Measurements from ENCODE around the gene VEGFD. TPM values are rescaled to one million over a fixed set of nuclear protein-coding genes. Genes with fewer than 3 reads are reported as not detected.

The VEGFD gene
- total and polyA plus RNA-seq, 2 of the 4 experiments (the other 2 are of a cell fraction), result 0.18 to 0.19 TPM

DNA sequence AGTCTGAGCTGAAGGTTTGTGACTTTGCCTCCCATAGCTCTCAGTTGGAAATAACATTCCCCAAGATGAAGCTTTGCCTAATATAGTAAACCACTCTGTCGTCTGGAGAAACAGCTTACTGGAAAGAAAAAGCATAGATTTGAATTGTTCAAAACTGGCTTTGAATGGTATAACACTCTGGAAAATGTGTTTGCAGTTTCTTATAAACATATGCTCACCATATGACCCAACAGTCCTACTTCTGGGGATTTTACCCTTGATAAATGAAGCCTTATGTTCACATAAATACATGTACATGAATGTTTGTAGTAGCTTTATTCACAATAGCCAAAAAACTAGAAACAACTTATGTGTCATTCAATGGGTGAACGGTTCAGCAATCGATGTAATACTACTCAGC is 10.2 kb downstream of the VEGFD start:
- H3K23ac ChIP-seq (ENCODE audit: low read depth, low read length), result no peak overlapping the region
- no CpG with 5 or more reads among the region's 3 CpGs for WGBS, 2 experiments (ENCODE audit: extremely low coverage in 2 of 2, insufficient read length in 1 of 2)
- no peak overlapping the region for H4K91ac ChIP-seq (ENCODE audit: insufficient read depth, low read depth, low read length)
- TF ChIP-seq RFX5 (IDR thresholded peaks at IDR 0.05; ENCODE audit: low read depth, low read length), result no peak
- TF ChIP-seq CEBPB (IDR thresholded peaks at IDR 0.05; ENCODE audit: low read depth, low read length), result no peak
- no peak for TF ChIP-seq SMC3 (IDR thresholded peaks at IDR 0.05; ENCODE audit: low read depth, low read length)
- TF ChIP-seq FOS (IDR thresholded peaks at IDR 0.05; ENCODE audit: low read depth, low read length), result no peak
- no peak for TF ChIP-seq NFE2L2 (IDR thresholded peaks at IDR 0.05; ENCODE audit: low read depth, low read length)
- no peak for TF ChIP-seq POLR2A (IDR thresholded peaks at IDR 0.05; ENCODE audit: low read depth, low read length)
- TF ChIP-seq, protein P1, sequence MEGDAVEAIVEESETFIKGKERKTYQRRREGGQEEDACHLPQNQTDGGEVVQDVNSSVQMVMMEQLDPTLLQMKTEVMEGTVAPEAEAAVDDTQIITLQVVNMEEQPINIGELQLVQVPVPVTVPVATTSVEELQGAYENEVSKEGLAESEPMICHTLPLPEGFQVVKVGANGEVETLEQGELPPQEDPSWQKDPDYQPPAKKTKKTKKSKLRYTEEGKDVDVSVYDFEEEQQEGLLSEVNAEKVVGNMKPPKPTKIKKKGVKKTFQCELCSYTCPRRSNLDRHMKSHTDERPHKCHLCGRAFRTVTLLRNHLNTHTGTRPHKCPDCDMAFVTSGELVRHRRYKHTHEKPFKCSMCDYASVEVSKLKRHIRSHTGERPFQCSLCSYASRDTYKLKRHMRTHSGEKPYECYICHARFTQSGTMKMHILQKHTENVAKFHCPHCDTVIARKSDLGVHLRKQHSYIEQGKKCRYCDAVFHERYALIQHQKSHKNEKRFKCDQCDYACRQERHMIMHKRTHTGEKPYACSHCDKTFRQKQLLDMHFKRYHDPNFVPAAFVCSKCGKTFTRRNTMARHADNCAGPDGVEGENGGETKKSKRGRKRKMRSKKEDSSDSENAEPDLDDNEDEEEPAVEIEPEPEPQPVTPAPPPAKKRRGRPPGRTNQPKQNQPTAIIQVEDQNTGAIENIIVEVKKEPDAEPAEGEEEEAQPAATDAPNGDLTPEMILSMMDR (conservative IDR thresholded peaks at IDR 0.05; ENCODE audit: low read depth, low read length), result no peak
- TF ChIP-seq CHD1 (IDR thresholded peaks at IDR 0.05; ENCODE audit: low read depth, low read length), result no peak
- no peak for TF ChIP-seq BHLHE40 (IDR thresholded peaks at IDR 0.05; ENCODE audit: low read depth, low read length)
- no peak for TF ChIP-seq MAZ (IDR thresholded peaks at IDR 0.05; ENCODE audit: borderline replicate concordance, low read depth, low read length)
- no peak for TF ChIP-seq RCOR1 (IDR thresholded peaks at IDR 0.05; ENCODE audit: insufficient replicate concordance, low read length)
- TF ChIP-seq, protein P2, sequence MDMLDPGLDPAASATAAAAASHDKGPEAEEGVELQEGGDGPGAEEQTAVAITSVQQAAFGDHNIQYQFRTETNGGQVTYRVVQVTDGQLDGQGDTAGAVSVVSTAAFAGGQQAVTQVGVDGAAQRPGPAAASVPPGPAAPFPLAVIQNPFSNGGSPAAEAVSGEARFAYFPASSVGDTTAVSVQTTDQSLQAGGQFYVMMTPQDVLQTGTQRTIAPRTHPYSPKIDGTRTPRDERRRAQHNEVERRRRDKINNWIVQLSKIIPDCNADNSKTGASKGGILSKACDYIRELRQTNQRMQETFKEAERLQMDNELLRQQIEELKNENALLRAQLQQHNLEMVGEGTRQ (IDR thresholded peaks at IDR 0.05; ENCODE audit: low read depth, low read length), result no peak
- TF ChIP-seq, protein P3, sequence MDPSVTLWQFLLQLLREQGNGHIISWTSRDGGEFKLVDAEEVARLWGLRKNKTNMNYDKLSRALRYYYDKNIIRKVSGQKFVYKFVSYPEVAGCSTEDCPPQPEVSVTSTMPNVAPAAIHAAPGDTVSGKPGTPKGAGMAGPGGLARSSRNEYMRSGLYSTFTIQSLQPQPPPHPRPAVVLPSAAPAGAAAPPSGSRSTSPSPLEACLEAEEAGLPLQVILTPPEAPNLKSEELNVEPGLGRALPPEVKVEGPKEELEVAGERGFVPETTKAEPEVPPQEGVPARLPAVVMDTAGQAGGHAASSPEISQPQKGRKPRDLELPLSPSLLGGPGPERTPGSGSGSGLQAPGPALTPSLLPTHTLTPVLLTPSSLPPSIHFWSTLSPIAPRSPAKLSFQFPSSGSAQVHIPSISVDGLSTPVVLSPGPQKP (IDR thresholded peaks at IDR 0.05; ENCODE audit: borderline replicate concordance, low read depth, low read length), result no peak
- no peak for TF ChIP-seq RAD21 (IDR thresholded peaks at IDR 0.05; ENCODE audit: low read length)
- no peak overlapping the region for H2BK120ac ChIP-seq (ENCODE audit: low read depth, low read length)
- H3K4me1 ChIP-seq (ENCODE audit: control insufficient read depth, insufficient read depth, low read length), result peaks cover 1% of the 10 kb centered on the region; the same call in 1 of the 2 replicates
- H2BK20ac ChIP-seq (ENCODE audit: low read depth, low read length), result no peak overlapping the region
- DNase-seq (peak; percentile 38), ATAC-seq (ENCODE audit: low read depth) (peak; percentile 24; the same call in 1 of the 2 replicates)
- ChIA-PET POLR2A (ENCODE audit: unreplicated experiment) (no interaction called here), CTCF (interaction anchor here (1.0 to 1.3 kb wide), 2 partner anchors 10 to 25 kb away, joined by 3 read pairs; no protein-coding TSS in a partner anchor)
- H3K36me3 ChIP-seq (ENCODE audit: control insufficient read depth, insufficient read depth, low read length), result no peaks in the 10 kb centered on the region
- no peak overlapping the region for H2BK15ac ChIP-seq (ENCODE audit: low read depth, low read length)
- no TSS peak for BruUV-seq (replicated peaks)
- H3K4me2 ChIP-seq (ENCODE audit: low read depth, low read length), result no peak overlapping the region
- H3K14ac ChIP-seq (replicated peaks; ENCODE audit: low read depth, low read length), result no peak overlapping the region
- no peak overlapping the region for H4K8ac ChIP-seq (ENCODE audit: low read depth in 2 of 2, low read length in 2 of 2)
- H3K56ac ChIP-seq (ENCODE audit: extremely low read depth, insufficient read depth, low read length), result no peak overlapping the region
- no peak overlapping the region for H3K9ac ChIP-seq (ENCODE audit: low read depth, low read length)
- no peak overlapping the region for H3K4ac ChIP-seq (ENCODE audit: low read depth, low read length)
- intact Hi-C loops (cut with micrococcal nuclease) (no loop called here), in situ Hi-C loops (cut with MboI; ENCODE audit: low sequenced_read_pairs) (no loop called here), dilution Hi-C loops (cut with HindIII; ENCODE audit: low sequenced_read_pairs, unreplicated experiment) (no loop called here)
- H3K9me3 ChIP-seq (ENCODE audit: control insufficient read depth, insufficient read depth, low read length), result 0 out of 2 replicates have a peak, but pooled peaks cover 2% of the 10 kb centered on the region
- no peak overlapping the region; the same call in 1 of the 2 replicates for H3K18ac ChIP-seq (ENCODE audit: low read depth, low read length)
- H2BK5ac ChIP-seq (ENCODE audit: low read depth, low read length, poor library complexity, severe bottlenecking), result no peak overlapping the region
- H3K4me3 ChIP-seq (ENCODE audit: insufficient read depth, low read depth, low read length), result no peak overlapping the region
- no peak overlapping the region; the same call in 1 of the 2 replicates for H4K5ac ChIP-seq (ENCODE audit: low read depth, low read length)
- no peak overlapping the region for H2AK9ac ChIP-seq (replicated peaks; ENCODE audit: low read depth, low read length, poor library complexity)
- no peaks in the 10 kb centered on the region for H3K9me1 ChIP-seq (ENCODE audit: insufficient read depth, low read length)
- no peak overlapping the region for H2AK5ac ChIP-seq (ENCODE audit: low read depth, low read length)
- H2AFZ ChIP-seq (replicated peaks; ENCODE audit: low read length, poor library complexity), result no peak overlapping the region
- H3K79me1 ChIP-seq (ENCODE audit: low read depth in 1 of 2, low read length in 2 of 2), result no peaks in the 10 kb centered on the region
- no peaks in the 10 kb centered on the region for H4K20me1 ChIP-seq (ENCODE audit: insufficient read depth, low read length)
- peaks cover 2% of the 10 kb centered on the region; the same call in 1 of the 2 replicates for H3K27me3 ChIP-seq (ENCODE audit: control insufficient read depth, insufficient read depth, low read length)
- peak overlapping the region; percentile 50; the same call in 1 of the 2 replicates for H3K27ac ChIP-seq (ENCODE audit: insufficient read depth, low read length)

Measured in IMR-90 (cell line).